HepG2 (cell line): ENCODE results near the gene NCOA6.

Source experiments
- ARID2 ChIP-seq: sonication (generic); formaldehyde crosslinking; IDR thresholded peaks from 2 replicates; pipeline ENCODE4 v1.8.1; 2022; ENCODE audit warnings: mild to moderate bottlenecking, missing genetic modification reagents, borderline replicate concordance
- CHD4 ChIP-seq: fragments of 200-600 bp; sonication (generic); IDR thresholded peaks from 2 replicates; pipeline ENCODE4 v1.7.0; 2017; ENCODE audit warnings: mild to moderate bottlenecking, low read length, borderline replicate concordance
- CTCF ChIP-seq: sonication (generic); formaldehyde crosslinking; IDR thresholded peaks from 2 replicates; pipeline ENCODE4 v1.5.0; 2020; ENCODE audit warnings: mild to moderate bottlenecking, missing genetic modification reagents, moderate library complexity
- ELF4 ChIP-seq: sonication (generic); formaldehyde crosslinking; IDR thresholded peaks from 2 replicates; pipeline ENCODE4 v1.5.0; 2020; ENCODE audit warnings: missing genetic modification reagents, mild to moderate bottlenecking, moderate library complexity, borderline replicate concordance
- EP300 ChIP-seq, 3 experiments: sonication (generic) in 1 of 3; formaldehyde crosslinking in 1 of 3; IDR thresholded peaks; 2 replicates each; pipeline versions ENCODE4 v1.5.1 to v1.6.1; 2011 to 2020; ENCODE audit warnings: low read depth in 2 of 3, low read length in 2 of 3, borderline replicate concordance in 1 of 3, improper control_type of control experiment in 1 of 3, mild to moderate bottlenecking in 1 of 3, missing genetic modification reagents in 1 of 3, moderate library complexity in 1 of 3
- FOXP1 ChIP-seq, 2 experiments: fragments of 450-650 bp in 1 of 2; IDR thresholded peaks; 2 replicates each; pipeline ENCODE4 v1.6.1; 2017 to 2018; ENCODE audit warnings: antibody characterized with exemption in 1 of 2
- PBX3 ChIP-seq: sonication (generic); formaldehyde crosslinking; IDR thresholded peaks from 2 replicates; pipeline ENCODE4 v1.8.1; 2023; ENCODE audit warnings: missing genetic modification reagents, inconsistent platforms, borderline replicate concordance
- PCBP1 ChIP-seq: fragments of 200-400 bp; formaldehyde crosslinking; IDR thresholded peaks from 2 replicates; pipeline ENCODE4 v1.6.1; 2017; ENCODE audit warnings: mild to moderate bottlenecking, low read depth, low read length, borderline replicate concordance
- TAF1 ChIP-seq: sonication (generic); formaldehyde crosslinking; IDR thresholded peaks from 2 replicates; pipeline ENCODE4 v1.4.0; 2020; ENCODE audit warnings: missing genetic modification reagents
- TBL1XR1 ChIP-seq: fragments of 150-350 bp; IDR thresholded peaks from 2 replicates; pipeline ENCODE4 v1.6.1; 2014; ENCODE audit warnings: borderline replicate concordance, low read length; ENCODE audit not compliant: partially characterized antibody
- TOE1 ChIP-seq: sonication (generic); formaldehyde crosslinking; IDR thresholded peaks from 2 replicates; pipeline ENCODE4 v1.4.0; 2020; ENCODE audit warnings: mild to moderate bottlenecking, missing genetic modification reagents
- YEATS4 ChIP-seq: sonication (generic); formaldehyde crosslinking; IDR thresholded peaks from 2 replicates; pipeline ENCODE4 v1.4.0; 2020; ENCODE audit warnings: missing genetic modification reagents, borderline replicate concordance

- no peak for TF ChIP-seq FOXP1 (IDR thresholded peaks at IDR 0.05)
- no peak for TF ChIP-seq FOXP1 (CRISPR knock-in tag; IDR thresholded peaks at IDR 0.05)
- TF ChIP-seq EP300 (IDR thresholded peaks at IDR 0.05; ENCODE audit: low read depth in 2 of 2, low read length in 2 of 2) = no peak
- no peak for TF ChIP-seq EP300 (CRISPR knock-in tag; IDR thresholded peaks at IDR 0.05; ENCODE audit: borderline replicate concordance)
- TF ChIP-seq ARID2 (CRISPR knock-in tag) = no peak
- TF ChIP-seq ELF4 = no peak
- no peak for TF ChIP-seq PBX3
- no peak for TF ChIP-seq TAF1 (CRISPR knock-in tag)
- TF ChIP-seq TOE1 (CRISPR knock-in tag) = no peak
- TF ChIP-seq CHD4 = no peak
- no peak for TF ChIP-seq YEATS4 (CRISPR knock-in tag)
- no peak for TF ChIP-seq CTCF (CRISPR knock-in tag)
- TF ChIP-seq TBL1XR1 = no peak
- no peak for TF ChIP-seq PCBP1
Observed at GRCh38 chr20:34755367-34755766, 70.1 kb downstream of the NCOA6 start.
